Measurements from ENCODE around the gene GOLGA6L2.

The GOLGA6L2 gene

GRCh38 chr15:23447107-23447500, at the start of gene GOLGA6L2:
TSS of gene GOLGA6L2 (minus strand) at chr15:23447243. CDS start at chr15:23447181, 62 bp downstream.
- DNase-seq (ENCODE audit: low spot score): no peak
- in situ Hi-C loops (cut with MboI; ENCODE audit: low sequenced_read_pairs, unreplicated experiment): no loop called here
- TF ChIP-seq CTCF (IDR thresholded peaks at IDR 0.05; ENCODE audit: borderline replicate concordance, control extremely low read depth, extremely low read depth, insufficient read depth, missing control alignments): no peak

- DNase-seq (ENCODE audit: low spot score): no peak
- no peak for TF ChIP-seq CTCF (IDR thresholded peaks at IDR 0.05; ENCODE audit: borderline replicate concordance, control extremely low read depth, extremely low read depth, insufficient read depth, missing control alignments)
- in situ Hi-C loops (cut with MboI; ENCODE audit: low sequenced_read_pairs, unreplicated experiment): no loop called here
These were observed 37.8 kb upstream of the GOLGA6L2 start for GRCh38 chr15:23484870-23485269.

- in situ Hi-C loops (cut with MboI; ENCODE audit: low sequenced_read_pairs, unreplicated experiment): no loop called here
- DNase-seq (ENCODE audit: low spot score): no peak
- TF ChIP-seq CTCF (IDR thresholded peaks at IDR 0.05; ENCODE audit: borderline replicate concordance, control extremely low read depth, extremely low read depth, insufficient read depth, missing control alignments): no peak
These were observed 36.8 kb upstream of the GOLGA6L2 start for GRCh38 chr15:23483821-23484299.

- DNase-seq (ENCODE audit: low spot score): no peak
- in situ Hi-C loops (cut with MboI; ENCODE audit: low sequenced_read_pairs, unreplicated experiment): no loop called here
- no peak for TF ChIP-seq CTCF (IDR thresholded peaks at IDR 0.05; ENCODE audit: borderline replicate concordance, control extremely low read depth, extremely low read depth, insufficient read depth, missing control alignments)
These were observed 35.9 kb upstream of the GOLGA6L2 start for GRCh38 chr15:23482764-23483489.

GRCh38 chr15:23482228-23482627, 35.2 kb upstream of the GOLGA6L2 start:
- DNase-seq (ENCODE audit: low spot score): no peak
- no peak for TF ChIP-seq CTCF (IDR thresholded peaks at IDR 0.05; ENCODE audit: borderline replicate concordance, control extremely low read depth, extremely low read depth, insufficient read depth, missing control alignments)
- in situ Hi-C loops (cut with MboI; ENCODE audit: low sequenced_read_pairs, unreplicated experiment): no loop called here

- TF ChIP-seq CTCF (IDR thresholded peaks at IDR 0.05; ENCODE audit: borderline replicate concordance, control extremely low read depth, extremely low read depth, insufficient read depth, missing control alignments): no peak
- in situ Hi-C loops (cut with MboI; ENCODE audit: low sequenced_read_pairs, unreplicated experiment): no loop called here
- DNase-seq (ENCODE audit: low spot score): no peak
These were observed 30.9 kb upstream of the GOLGA6L2 start for GRCh38 chr15:23477920-23478319.
